Esophagus mucosa (tissue), 1 donor: Measurements from ENCODE around the gene ARHGEF18. TPM values are rescaled to one million over a fixed set of nuclear protein-coding genes. Genes with fewer than 3 reads are reported as not detected.
A peak's percentile ranks its signal among the peaks of the same experiment; 100 is the strongest.
"Not testable (repeated sequence)": the region's sequence is repeated elsewhere in the genome, so short reads cannot be mapped to it uniquely, and the experiment has no call there.

Source experiments
- ATAC-seq: fragments of 200-7000 bp; cut with Tn5 transposase; one replicate; pipeline ENCODE4 v1.9.1; 2020
- total RNA-seq: library from RNA; stranded (reverse); gene quantifications from one replicate; pipeline ENCODE4 v1.2.4, GENCODE V29; 2023
- donor health status: DM: yes; HTN: yes; CAD: no.

ARHGEF18 gene
- 18.4 TPM for total RNA-seq

- peak; percentile 67 for ATAC-seq
These were observed at the start of gene ARHGEF18 for GRCh38 chr19:7348587-7349230. ARHGEF18 (plus strand) TSS chr19:7348937; CDS start chr19:7362891, 13,954 bp downstream.

- ATAC-seq = no peak
These were observed 47.2 kb upstream of the ARHGEF18 start for GRCh38 chr19:7301525-7301924.

GRCh38 chr19:7303470-7303869 lies 45.3 kb upstream of the ARHGEF18 start:
- no peak for ATAC-seq

GRCh38 chr19:7304200-7304599 lies 44.5 kb upstream of the ARHGEF18 start:
- no peak for ATAC-seq

GRCh38 chr19:7307590-7308218 lies 41.0 kb upstream of the ARHGEF18 start:
- ATAC-seq = no peak

- not testable (repeated sequence) for ATAC-seq
These were observed 40.4 kb upstream of the ARHGEF18 start for GRCh38 chr19:7308327-7308726.

- ATAC-seq = no peak
These were observed 36.8 kb upstream of the ARHGEF18 start for GRCh38 chr19:7311911-7312310.

GRCh38 chr19:7312816-7313215 lies 35.9 kb upstream of the ARHGEF18 start:
- ATAC-seq = no peak

- ATAC-seq = no peak
These were observed 30.6 kb upstream of the ARHGEF18 start for GRCh38 chr19:7318176-7318575.

GRCh38 chr19:7326105-7326877 lies 22.4 kb upstream of the ARHGEF18 start:
- no peak for ATAC-seq

- ATAC-seq = no peak
These were observed 20.9 kb upstream of the ARHGEF18 start for GRCh38 chr19:7327802-7328201.

- ATAC-seq = no peak
These were observed 20.1 kb upstream of the ARHGEF18 start for GRCh38 chr19:7328647-7329046.

GRCh38 chr19:7331446-7331845 lies 17.3 kb upstream of the ARHGEF18 start:
- no peak for ATAC-seq

GRCh38 chr19:7333198-7334118 lies 15.3 kb upstream of the ARHGEF18 start:
- no peak for ATAC-seq

GRCh38 chr19:7336321-7336973 lies 12.3 kb upstream of the ARHGEF18 start:
- no peak for ATAC-seq

GRCh38 chr19:7337380-7338194 lies 11.2 kb upstream of the ARHGEF18 start:
- peak; percentile 62 for ATAC-seq

- peak; percentile 30 for ATAC-seq
These were observed 7.5 kb upstream of the ARHGEF18 start for GRCh38 chr19:7340959-7341837.

GRCh38 chr19:7342143-7342542 lies 6.6 kb upstream of the ARHGEF18 start:
- ATAC-seq = no peak

- ATAC-seq = no peak
These were observed 2.2 kb upstream of the ARHGEF18 start for GRCh38 chr19:7346488-7346971.

- not testable (repeated sequence) for ATAC-seq
These were observed 1.7 kb upstream of the ARHGEF18 start for GRCh38 chr19:7346997-7347396.
